HepG2 (cell line): Measurements from ENCODE around the gene CARMIL1. TPM values are rescaled to one million over a fixed set of nuclear protein-coding genes. Genes with fewer than 3 reads are reported as not detected.
A peak's percentile ranks its signal among the peaks of the same experiment; 100 is the strongest.

Experiments used
- ATAC-seq: fragments of 200-7000 bp; cut with Tn5 transposase; 3 replicates; pipeline ENCODE4 v1.9.1; 2020; ENCODE audit warnings: mild to moderate bottlenecking, moderate library complexity
- BruUV-seq: library from RNA; stranded (reverse); fragments of 400-500 nt; replicated peaks from 2 replicates; lab custom pipeline; 2021; lab: Mats Ljungman, UMichigan
- CTCF ChIA-PET: fragments of 300-600 bp; formaldehyde crosslinking; extraction: SDS; loops from one replicate; lab custom pipeline; 2021; ENCODE audit warnings: low total read pairs, inconsistent platforms, low intra/inter-chr PET ratio; lab: Yijun Ruan, JAX
- POLR2A ChIA-PET: fragments of 350-600 bp; sonication (Branson Sonifier 250); formaldehyde crosslinking; loops from one replicate; lab custom pipeline; 2020; ENCODE audit warnings: antibody characterized with exemption, inconsistent platforms; lab: Yijun Ruan, JAX
- DNase-seq: peaks from one replicate; pipeline ENCODE4 v3.0.0-alpha.2; 2015; ENCODE audit warnings: low spot score
- FAIRE-seq: peaks from 3 replicates; lab custom pipeline; 2011; peaks lifted over from hg19 to GRCh38; lab: Jason Lieb, UNC
- H2AFZ ChIP-seq: one replicate; pipeline ENCODE4 v1.6.1; 2011; ENCODE audit warnings: low read length, inconsistent platforms
- H3K27ac ChIP-seq: fragments of 300-600 bp; 3 replicates; pipeline ENCODE4 v1.8.0; 2011; ENCODE audit warnings: mixed run types, mild to moderate bottlenecking, mixed read lengths, low read length, inconsistent platforms; ENCODE audit not compliant: insufficient read depth; ENCODE audit errors: extremely low read length
- H3K27me3 ChIP-seq, 2 experiments: fragments of 200-600 bp in 1 of 2; 2 replicates in 1 of 2; 3 replicates in 1 of 2; pipeline versions ENCODE4 v1.6.0 to v1.8.0; 2011; ENCODE audit warnings: low read length in 2 of 2, mild to moderate bottlenecking in 2 of 2, moderate library complexity in 2 of 2, inconsistent platforms in 1 of 2; ENCODE audit not compliant: insufficient read depth in 2 of 2, control insufficient read depth in 1 of 2
- H3K36me3 ChIP-seq, 2 experiments: fragments of 200-600 bp in 1 of 2; replicated peaks in 1 of 2; 2 replicates in 1 of 2; 3 replicates in 1 of 2; pipeline versions ENCODE4 v1.5.1 to v1.8.0; 2011; ENCODE audit warnings: low read length in 2 of 2, inconsistent platforms in 1 of 2; ENCODE audit not compliant: insufficient read depth in 2 of 2, control insufficient read depth in 1 of 2
- H3K4me1 ChIP-seq: 2 replicates; pipeline ENCODE4 v1.5.1; 2012; ENCODE audit warnings: low read length, inconsistent platforms; ENCODE audit not compliant: insufficient read depth
- H3K4me2 ChIP-seq: 2 replicates; pipeline ENCODE4 v1.6.0; 2011; ENCODE audit warnings: low read depth, low read length, inconsistent platforms
- H3K4me3 ChIP-seq, 3 experiments: fragments of 200-600 bp in 1 of 3; sonication (generic), shearing (Covaris generic) in 1 of 3; replicated peaks in 1 of 3; 2 replicates each; pipeline ENCODE4 v1.5.1; 2011 to 2016; ENCODE audit warnings: low read length in 3 of 3, inconsistent platforms in 2 of 3, low read depth in 2 of 3, mild to moderate bottlenecking in 2 of 3, control low read depth in 1 of 3, mixed read lengths in 1 of 3; ENCODE audit not compliant: insufficient read depth in 1 of 3
- H3K79me2 ChIP-seq: one replicate; pipeline ENCODE4 v1.6.1; 2011; ENCODE audit warnings: low read length, inconsistent platforms; ENCODE audit not compliant: insufficient read depth
- H3K9ac ChIP-seq: 2 replicates; pipeline ENCODE4 v1.6.0; 2011; ENCODE audit warnings: mild to moderate bottlenecking, low read depth, low read length, inconsistent platforms; ENCODE audit not compliant: insufficient read depth
- H3K9me3 ChIP-seq: 2 replicates; pipeline ENCODE4 v1.5.1; 2012; ENCODE audit warnings: mild to moderate bottlenecking, low read length
- H4K20me1 ChIP-seq: 2 replicates; pipeline ENCODE4 v1.6.0; 2011; ENCODE audit warnings: inconsistent platforms, mild to moderate bottlenecking, low read length, moderate library complexity; ENCODE audit not compliant: insufficient read depth
- E2F5 ChIP-seq: sonication (generic); formaldehyde crosslinking; conservative IDR thresholded peaks from 2 replicates; pipeline ENCODE4 v1.4.0; 2020; ENCODE audit warnings: missing genetic modification reagents
- JUN ChIP-seq: sonication (generic); formaldehyde crosslinking; IDR thresholded peaks from 2 replicates; pipeline ENCODE4 v1.4.0; 2020; ENCODE audit warnings: mild to moderate bottlenecking, missing genetic modification reagents
- MAFF ChIP-seq: IDR thresholded peaks from 2 replicates; pipeline ENCODE4 v1.6.1; 2011; ENCODE audit warnings: low read depth, low read length, improper control_type of control experiment
- MAFK ChIP-seq, 2 experiments: IDR thresholded peaks in 1 of 2; conservative IDR thresholded peaks in 1 of 2; 2 replicates each; pipeline ENCODE4 v1.6.1; 2011; ENCODE audit warnings: improper control_type of control experiment in 2 of 2, low read length in 2 of 2
- MTERF4 ChIP-seq: sonication (generic); formaldehyde crosslinking; IDR thresholded peaks from 2 replicates; pipeline ENCODE4 v1.8.0; 2023; ENCODE audit warnings: mild to moderate bottlenecking, missing genetic modification reagents
- MXI1 ChIP-seq: IDR thresholded peaks from 3 replicates; pipeline ENCODE4 v1.6.1; 2012; ENCODE audit warnings: low read depth, low read length, inconsistent platforms, borderline replicate concordance
- PRDM10 ChIP-seq: sonication (generic); formaldehyde crosslinking; IDR thresholded peaks from 2 replicates; pipeline ENCODE4 v1.4.0; 2020; ENCODE audit warnings: low read depth, missing genetic modification reagents
- SRSF1 ChIP-seq: fragments of 200-400 bp; formaldehyde crosslinking; optimal IDR thresholded peaks from 2 replicates; pipeline ENCODE3; 2017; ENCODE audit warnings: mild to moderate bottlenecking, low read depth, low read length, moderate library complexity
- ZBTB25 ChIP-seq: IDR thresholded peaks from 2 replicates; pipeline ENCODE4 v1.6.1; 2018; ENCODE audit warnings: missing genetic modification reagents
- ZSCAN21 ChIP-seq: sonication (generic); formaldehyde crosslinking; IDR thresholded peaks from 2 replicates; pipeline ENCODE4 v1.8.0; 2022; ENCODE audit warnings: mild to moderate bottlenecking, missing genetic modification reagents, moderate library complexity, borderline replicate concordance
- WGBS: methylation state at CpG from one replicate; pipeline ENCODE4 v1.1.6; 2017; ENCODE audit warnings: low lambda C conversion rate; 5-methylcytosine and 5-hydroxymethylcytosine counted together
- in situ Hi-C: cut with HindIII; loops from 2 replicates; pipeline ENCODE4 v1.10.0; 2017; ENCODE audit warnings: low pct_unique_long_range_greater_than_20kb; ENCODE audit not compliant: extremely low pct_ligation_motif_present
- intact Hi-C: fragments of 100-400 bp; cut with micrococcal nuclease; formaldehyde crosslinking; loops from one replicate; pipeline ENCODE4 v1.10.0; 2022; ENCODE audit not compliant: unreplicated experiment
- polyA plus RNA-seq, 8 experiments: library from polyadenylated mRNA; depleted of rRNA in 3 of 8; stranded (reverse) in 7 of 8; unstranded in 1 of 8; fragments of >200 nt; fragmentation: Illumina TruSeq in 4 of 8; extraction: Trizol in 4 of 8; gene quantifications; 2 replicates each; pipeline versions ENCODE4 v1.2.1 to v1.2.3, GENCODE V29; 2011 to 2016; ENCODE audit warnings: low read depth in 4 of 8, missing spikeins in 1 of 8, mixed read lengths in 1 of 8; ENCODE audit not compliant: insufficient read depth in 1 of 8
- total RNA-seq, 5 experiments: library from RNA; depleted of rRNA; stranded (reverse); fragments of >200 nt; fragmentation: Illumina TruSeq; extraction: Trizol; gene quantifications; 2 replicates each; pipeline ENCODE4 v1.2.3, GENCODE V29; 2016; ENCODE audit warnings: low read depth in 1 of 5

CARMIL1 gene
- total and polyA plus RNA-seq, 2 of the 13 experiments (the other 11 are each of a cell fraction or from before 2014, with no cell fraction given), result 1.8 to 2.6 TPM

- ChIA-PET POLR2A (no interaction called here), CTCF (no interaction called here)
- in situ Hi-C loops (no loop called here), intact Hi-C loops (no loop called here)
- Histone ChIP-seq H3K4me2 (no peak overlapping the region), H4K20me1 (no peaks in the 10 kb centered on the region), H3K4me3 (no peak overlapping the region), H3K9me3 (no peaks in the 10 kb centered on the region), H3K4me1 (no peaks in the 10 kb centered on the region), H3K36me3 (no peaks in the 10 kb centered on the region), H3K9ac (no peak overlapping the region), H3K27ac (no peak overlapping the region), H3K79me2 (no peaks in the 10 kb centered on the region), H2AFZ (no peak overlapping the region), H3K27me3 (no peaks in the 10 kb centered on the region)
- 62% methylated on average over 2 of the region's 2 CpGs for WGBS
- ATAC-seq (no peak), FAIRE-seq (no peak), DNase-seq (no peak)
- no peak for TF ChIP-seq SRSF1
- peak; percentile 51; the same call in 1 of the 2 replicates for TF ChIP-seq MAFF
- TF ChIP-seq MAFK (conservative IDR thresholded peaks at IDR 0.05 in 1 of 2, IDR thresholded peaks at IDR 0.05 in 1 of 2; ENCODE audit: low read length in 2 of 2), result peak; percentile 34 to 72; a peak in 2 of 4 replicates
- BruUV-seq, result no TSS peak
Observed at GRCh38 chr6:25468881-25469280, 189.7 kb downstream of the CARMIL1 start.

GRCh38 chr6:25469797-25470388 lies 190.7 kb downstream of the CARMIL1 start:
- in situ Hi-C loops (no loop called here), intact Hi-C loops (no loop called here)
- no peak overlapping the region for H3K27ac ChIP-seq
- no peaks in the 10 kb centered on the region for H3K36me3 ChIP-seq
- H3K27me3 ChIP-seq, result no peaks in the 10 kb centered on the region
- no peaks in the 10 kb centered on the region for H4K20me1 ChIP-seq
- H3K4me3 ChIP-seq, result no peak overlapping the region
- H3K79me2 ChIP-seq, result no peaks in the 10 kb centered on the region
- POLR2A ChIA-PET, result no interaction called here
- FAIRE-seq (no peak), DNase-seq (no peak), ATAC-seq (no peak)
- CTCF ChIA-PET, result no interaction called here
- H3K4me2 ChIP-seq, result no peak overlapping the region
- no peaks in the 10 kb centered on the region for H3K9me3 ChIP-seq
- no peak overlapping the region for H3K9ac ChIP-seq
- no peaks in the 10 kb centered on the region for H3K4me1 ChIP-seq
- BruUV-seq, result no TSS peak
- H2AFZ ChIP-seq, result no peak overlapping the region
- TF ChIP-seq JUN (CRISPR knock-in tag) (no peak), MXI1 (no peak), PRDM10 (CRISPR knock-in tag) (no peak), MTERF4 (CRISPR knock-in tag) (no peak), ZBTB25 (CRISPR knock-in tag) (no peak), ZSCAN21 (no peak), E2F5 (CRISPR knock-in tag) (no peak)
